ENCODE data around the gene NR3C2. TPM values are rescaled to one million over a fixed set of nuclear protein-coding genes. Genes with fewer than 3 reads are reported as not detected.

NR3C2 gene
- polyA plus RNA-seq, 3 donors: 0.09 to 0.27 (median 0.20) TPM

GRCh38 chr4:148141501-148141900, 300.7 kb downstream of the NR3C2 start:
- Mint-ChIP-seq H3K36me3 (no peaks in the 10 kb centered on the region), H3K9me3 (peaks cover 0 to 3% (median 0%) of the 10 kb centered on the region in 7 donors), H3K27me3 (ENCODE audit: low read depth in 3 of 3) (peaks cover 0 to 6% (median 0%) of the 10 kb centered on the region in 3 donors), H3K4me3 (no peak overlapping the region), H3K4me1 (peaks cover 4% of the 10 kb centered on the region), H3K27ac (no peak overlapping the region)
- WGBS (ENCODE audit: insufficient coverage): 100% methylated on average over 1 of the region's 3 CpGs
- Histone ChIP-seq H3K9me3 (replicated peaks in 1 of 2; ENCODE audit: control insufficient read depth in 1 of 2, insufficient read depth in 1 of 2, low read length in 2 of 2) (no peaks in the 10 kb centered on the region), H3K9ac (ENCODE audit: insufficient read depth, low read length, poor library complexity, severe bottlenecking) (no peak overlapping the region), H3K4me3 (replicated peaks in 1 of 3; ENCODE audit: low read depth in 2 of 3, low read length in 3 of 3) (no peak overlapping the region), H3K79me2 (ENCODE audit: insufficient read depth, low read length) (no peaks in the 10 kb centered on the region), H3K36me3 (replicated peaks in 1 of 2; ENCODE audit: control insufficient read depth in 1 of 2, insufficient read depth in 2 of 2, low read length in 2 of 2) (no peaks in the 10 kb centered on the region), H3K4me1 (ENCODE audit: control insufficient read depth in 1 of 2, insufficient read depth in 2 of 2, low read length in 2 of 2) (no peaks in the 10 kb centered on the region), H4K20me1 (ENCODE audit: insufficient read depth, low read length) (no peaks in the 10 kb centered on the region), H2AFZ (ENCODE audit: insufficient read depth, low read depth, low read length, poor library complexity, severe bottlenecking) (no peak overlapping the region), H3K27me3 (ENCODE audit: control insufficient read depth in 2 of 2, insufficient read depth in 2 of 2, low read length in 2 of 2) (no peaks in the 10 kb centered on the region), H3K27ac (ENCODE audit: low read depth in 1 of 2, low read length in 2 of 2) (no peak overlapping the region), H3K4me2 (replicated peaks; ENCODE audit: extremely low read depth, low read length, poor library complexity, severe bottlenecking) (no peak overlapping the region)
- intact Hi-C loops (cut with micrococcal nuclease): no loop called here
- TF ChIP-seq, protein P1, sequence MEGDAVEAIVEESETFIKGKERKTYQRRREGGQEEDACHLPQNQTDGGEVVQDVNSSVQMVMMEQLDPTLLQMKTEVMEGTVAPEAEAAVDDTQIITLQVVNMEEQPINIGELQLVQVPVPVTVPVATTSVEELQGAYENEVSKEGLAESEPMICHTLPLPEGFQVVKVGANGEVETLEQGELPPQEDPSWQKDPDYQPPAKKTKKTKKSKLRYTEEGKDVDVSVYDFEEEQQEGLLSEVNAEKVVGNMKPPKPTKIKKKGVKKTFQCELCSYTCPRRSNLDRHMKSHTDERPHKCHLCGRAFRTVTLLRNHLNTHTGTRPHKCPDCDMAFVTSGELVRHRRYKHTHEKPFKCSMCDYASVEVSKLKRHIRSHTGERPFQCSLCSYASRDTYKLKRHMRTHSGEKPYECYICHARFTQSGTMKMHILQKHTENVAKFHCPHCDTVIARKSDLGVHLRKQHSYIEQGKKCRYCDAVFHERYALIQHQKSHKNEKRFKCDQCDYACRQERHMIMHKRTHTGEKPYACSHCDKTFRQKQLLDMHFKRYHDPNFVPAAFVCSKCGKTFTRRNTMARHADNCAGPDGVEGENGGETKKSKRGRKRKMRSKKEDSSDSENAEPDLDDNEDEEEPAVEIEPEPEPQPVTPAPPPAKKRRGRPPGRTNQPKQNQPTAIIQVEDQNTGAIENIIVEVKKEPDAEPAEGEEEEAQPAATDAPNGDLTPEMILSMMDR (IDR thresholded peaks at IDR 0.05): no peak
- DNase-seq: no peak

DNA sequence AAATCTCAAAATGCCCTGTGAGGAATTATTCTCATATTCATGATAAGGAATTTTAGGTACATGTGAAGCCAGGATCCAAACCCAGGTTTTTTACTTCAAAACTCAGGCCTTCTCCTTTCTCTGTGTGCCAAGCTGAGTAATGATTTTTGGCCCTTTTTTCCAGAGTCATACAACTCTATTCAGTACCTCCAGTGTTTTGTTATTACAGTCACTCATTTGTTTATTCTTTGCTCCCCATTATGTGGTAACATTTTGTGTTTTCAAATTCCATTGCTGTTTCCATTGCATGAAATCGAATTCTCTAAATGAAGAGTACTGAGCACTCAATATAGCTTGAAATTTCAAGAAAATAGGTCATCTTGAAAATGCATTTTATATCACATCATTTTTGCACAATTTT, 315.4 kb downstream of the NR3C2 start:
- Histone ChIP-seq H3K9me3 (replicated peaks in 1 of 2; ENCODE audit: control insufficient read depth in 1 of 2, insufficient read depth in 1 of 2, low read length in 2 of 2) (peaks cover 24 to 25% of the 10 kb centered on the region in 2 donors), H3K4me2 (replicated peaks; ENCODE audit: extremely low read depth, low read length, poor library complexity, severe bottlenecking) (no peak overlapping the region), H3K27me3 (ENCODE audit: control insufficient read depth in 2 of 2, insufficient read depth in 2 of 2, low read length in 2 of 2) (no peaks in the 10 kb centered on the region), H3K4me1 (ENCODE audit: control insufficient read depth in 1 of 2, insufficient read depth in 2 of 2, low read length in 2 of 2) (no peaks in the 10 kb centered on the region), H2AFZ (ENCODE audit: insufficient read depth, low read depth, low read length, poor library complexity, severe bottlenecking) (no peak overlapping the region), H3K4me3 (replicated peaks in 1 of 3; ENCODE audit: low read depth in 2 of 3, low read length in 3 of 3) (no peak overlapping the region), H3K36me3 (replicated peaks in 1 of 2; ENCODE audit: control insufficient read depth in 1 of 2, insufficient read depth in 2 of 2, low read length in 2 of 2) (no peaks in the 10 kb centered on the region), H3K9ac (ENCODE audit: insufficient read depth, low read length, poor library complexity, severe bottlenecking) (no peak overlapping the region), H3K27ac (ENCODE audit: low read depth in 1 of 2, low read length in 2 of 2) (no peak overlapping the region), H4K20me1 (ENCODE audit: insufficient read depth, low read length) (no peaks in the 10 kb centered on the region), H3K79me2 (ENCODE audit: insufficient read depth, low read length) (no peaks in the 10 kb centered on the region)
- H3K9me3 Mint-ChIP-seq: peaks cover 20 to 36% (median 27%) of the 10 kb centered on the region in 7 donors
- no peaks in the 10 kb centered on the region for H3K36me3 Mint-ChIP-seq
- no peak overlapping the region for H3K4me3 Mint-ChIP-seq
- TF ChIP-seq, protein P1 (IDR thresholded peaks at IDR 0.05): no peak
- intact Hi-C loops (cut with micrococcal nuclease): no loop called here
- no peaks in the 10 kb centered on the region for H3K4me1 Mint-ChIP-seq
- no peaks in the 10 kb centered on the region for H3K27me3 Mint-ChIP-seq (ENCODE audit: low read depth in 3 of 3)
- DNase-seq: no peak
- WGBS (ENCODE audit: insufficient coverage): no CpG with 5 or more reads among the region's 1 CpG
- no peak overlapping the region for H3K27ac Mint-ChIP-seq
